22Rv1 (cell line): ENCODE results near the gene ABHD12.

Experiments
- ZFX ChIP-seq: fragments of 450-650 bp; IDR thresholded peaks from 2 replicates; pipeline ENCODE4 v1.6.1; 2017; ENCODE audit warnings: antibody characterized with exemption, borderline replicate concordance
- TF ChIP-seq, protein P1 (sequence below): fragments of 450-650 bp; IDR thresholded peaks from 2 replicates; pipeline ENCODE4 v1.5.1; 2017; ENCODE audit warnings: mild to moderate bottlenecking

GRCh38 chr20:25269833-25270170, 120.8 kb downstream of the ABHD12 start:
- TF ChIP-seq, protein P1, sequence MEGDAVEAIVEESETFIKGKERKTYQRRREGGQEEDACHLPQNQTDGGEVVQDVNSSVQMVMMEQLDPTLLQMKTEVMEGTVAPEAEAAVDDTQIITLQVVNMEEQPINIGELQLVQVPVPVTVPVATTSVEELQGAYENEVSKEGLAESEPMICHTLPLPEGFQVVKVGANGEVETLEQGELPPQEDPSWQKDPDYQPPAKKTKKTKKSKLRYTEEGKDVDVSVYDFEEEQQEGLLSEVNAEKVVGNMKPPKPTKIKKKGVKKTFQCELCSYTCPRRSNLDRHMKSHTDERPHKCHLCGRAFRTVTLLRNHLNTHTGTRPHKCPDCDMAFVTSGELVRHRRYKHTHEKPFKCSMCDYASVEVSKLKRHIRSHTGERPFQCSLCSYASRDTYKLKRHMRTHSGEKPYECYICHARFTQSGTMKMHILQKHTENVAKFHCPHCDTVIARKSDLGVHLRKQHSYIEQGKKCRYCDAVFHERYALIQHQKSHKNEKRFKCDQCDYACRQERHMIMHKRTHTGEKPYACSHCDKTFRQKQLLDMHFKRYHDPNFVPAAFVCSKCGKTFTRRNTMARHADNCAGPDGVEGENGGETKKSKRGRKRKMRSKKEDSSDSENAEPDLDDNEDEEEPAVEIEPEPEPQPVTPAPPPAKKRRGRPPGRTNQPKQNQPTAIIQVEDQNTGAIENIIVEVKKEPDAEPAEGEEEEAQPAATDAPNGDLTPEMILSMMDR, result no peak
- no peak for TF ChIP-seq ZFX
